Inflammatory macrophage treated with lipopolysaccharide for 1 hour (primary cell): ENCODE data around the gene APEX2.
"Not testable (repeated sequence)": the region's sequence is repeated elsewhere in the genome, so short reads cannot be mapped to it uniquely, and the experiment has no call there.

ENCODE experiments used
- DNase-seq, 2 donors: peaks; one replicate each; pipeline ENCODE4 v3.0.0-alpha.2; 2020 to 2022

APEX2 gene

GRCh38 chrX:54999717-55000598, at the start of gene APEX2:
Gene APEX2 (plus strand): TSS chrX:55000363. CDS start chrX:55000423, 60 bp downstream.
- peak; percentile 82 to 90 for DNase-seq

GRCh38 chrX:54950730-54951375, 49.3 kb upstream of the APEX2 start:
- DNase-seq = no peak

GRCh38 chrX:54961750-54962149, 38.4 kb upstream of the APEX2 start:
- DNase-seq = no peak

GRCh38 chrX:54964766-54965497, 35.2 kb upstream of the APEX2 start:
- DNase-seq = no peak

- DNase-seq = no peak
Observed at GRCh38 chrX:54977387-54977786, 22.8 kb upstream of the APEX2 start.

GRCh38 chrX:54978448-54978847, 21.7 kb upstream of the APEX2 start:
- no peak for DNase-seq

- DNase-seq = no peak
Observed at GRCh38 chrX:54979432-54979831, 20.7 kb upstream of the APEX2 start.

- no peak for DNase-seq
Observed at GRCh38 chrX:54980334-54980733, 19.8 kb upstream of the APEX2 start.

- not testable (repeated sequence) for DNase-seq
Observed at GRCh38 chrX:54983306-54983705, 16.9 kb upstream of the APEX2 start.

GRCh38 chrX:54991706-54992105, 8.5 kb upstream of the APEX2 start:
- no peak for DNase-seq

- no peak for DNase-seq
Observed at GRCh38 chrX:54992911-54993622, 7.1 kb upstream of the APEX2 start.

GRCh38 chrX:54994099-54994498, 6.1 kb upstream of the APEX2 start, which contains the start of gene PFKFB1:
Gene PFKFB1 (minus strand): TSS chrX:54994188. CDS start chrX:54994007, 181 bp downstream.
- DNase-seq = no peak

- DNase-seq = peak; percentile 60 to 84
Observed at GRCh38 chrX:54994668-54995351, 5.4 kb upstream of the APEX2 start.

GRCh38 chrX:54995621-54996020, 4.5 kb upstream of the APEX2 start:
- DNase-seq = no peak

- DNase-seq = no peak
Observed at GRCh38 chrX:55004231-55004630, 4.1 kb downstream of the APEX2 start.

- DNase-seq = peak in 1 of 2 donors; percentile 17
Observed at GRCh38 chrX:55005256-55005655, 5.1 kb downstream of the APEX2 start.

- no peak for DNase-seq
Observed at GRCh38 chrX:55006827-55007621, 6.9 kb downstream of the APEX2 start.

- DNase-seq = no peak
Observed at GRCh38 chrX:55007656-55008055, 7.5 kb downstream of the APEX2 start.

- peak; percentile 25 to 47 for DNase-seq
Observed at GRCh38 chrX:55008571-55009358, 8.6 kb downstream of the APEX2 start.

GRCh38 chrX:55011294-55011693, 11.1 kb downstream of the APEX2 start:
- DNase-seq = no peak
